NB4 (cell line): ENCODE results near the gene VIL1.

ENCODE experiments used
- DNase-seq: peaks from one replicate; pipeline ENCODE4 v3.0.0; 2010; ENCODE audit warnings: low read depth
- H3K4me3 ChIP-seq: one replicate; pipeline ENCODE4 v1.5.1; 2011; ENCODE audit warnings: mild to moderate bottlenecking, low read depth, low read length, moderate library complexity
- MYC ChIP-seq: IDR thresholded peaks from 2 replicates; pipeline ENCODE4 v1.6.1; 2011; ENCODE audit warnings: low read depth, low read length
- POLR2A ChIP-seq: IDR thresholded peaks from 2 replicates; pipeline ENCODE4 v1.6.1; 2011; ENCODE audit warnings: mild to moderate bottlenecking; ENCODE audit not compliant: insufficient read length; ENCODE audit errors: extremely low read depth
- TF ChIP-seq, protein P1 (sequence below): IDR thresholded peaks from one replicate; pipeline ENCODE4 v1.5.1; 2012; ENCODE audit warnings: low read depth, low read length
- TF ChIP-seq, protein P2 (sequence below): IDR thresholded peaks from 2 replicates; pipeline ENCODE4 v1.6.1; 2011; ENCODE audit warnings: low read depth, low read length

Gene VIL1

DNA sequence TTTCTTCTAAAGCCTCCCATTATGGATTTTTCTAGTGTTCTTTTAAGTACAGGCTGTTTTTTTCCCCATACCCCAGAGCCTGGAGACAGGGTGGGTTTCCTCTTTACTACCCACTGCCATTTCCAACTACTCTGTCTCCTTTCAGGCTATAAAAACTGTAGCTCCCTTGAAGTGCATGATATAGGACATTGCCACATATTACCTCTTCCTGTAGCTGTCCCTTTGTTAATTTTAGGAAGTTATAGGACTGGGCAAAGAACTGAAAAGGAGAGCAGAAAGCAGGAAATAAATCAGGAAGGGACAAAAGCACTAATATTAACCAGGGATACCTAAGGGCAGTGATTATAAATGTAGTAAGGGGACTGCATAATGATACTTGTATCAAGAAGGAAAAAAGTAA, 54.1 kb downstream of the VIL1 start:
- DNase-seq: peak; percentile 37
- H3K4me3 ChIP-seq: no peak overlapping the region
- TF ChIP-seq POLR2A (no peak), MYC (no peak)
- TF ChIP-seq, protein P1, sequence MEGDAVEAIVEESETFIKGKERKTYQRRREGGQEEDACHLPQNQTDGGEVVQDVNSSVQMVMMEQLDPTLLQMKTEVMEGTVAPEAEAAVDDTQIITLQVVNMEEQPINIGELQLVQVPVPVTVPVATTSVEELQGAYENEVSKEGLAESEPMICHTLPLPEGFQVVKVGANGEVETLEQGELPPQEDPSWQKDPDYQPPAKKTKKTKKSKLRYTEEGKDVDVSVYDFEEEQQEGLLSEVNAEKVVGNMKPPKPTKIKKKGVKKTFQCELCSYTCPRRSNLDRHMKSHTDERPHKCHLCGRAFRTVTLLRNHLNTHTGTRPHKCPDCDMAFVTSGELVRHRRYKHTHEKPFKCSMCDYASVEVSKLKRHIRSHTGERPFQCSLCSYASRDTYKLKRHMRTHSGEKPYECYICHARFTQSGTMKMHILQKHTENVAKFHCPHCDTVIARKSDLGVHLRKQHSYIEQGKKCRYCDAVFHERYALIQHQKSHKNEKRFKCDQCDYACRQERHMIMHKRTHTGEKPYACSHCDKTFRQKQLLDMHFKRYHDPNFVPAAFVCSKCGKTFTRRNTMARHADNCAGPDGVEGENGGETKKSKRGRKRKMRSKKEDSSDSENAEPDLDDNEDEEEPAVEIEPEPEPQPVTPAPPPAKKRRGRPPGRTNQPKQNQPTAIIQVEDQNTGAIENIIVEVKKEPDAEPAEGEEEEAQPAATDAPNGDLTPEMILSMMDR: no peak
- TF ChIP-seq, protein P2, sequence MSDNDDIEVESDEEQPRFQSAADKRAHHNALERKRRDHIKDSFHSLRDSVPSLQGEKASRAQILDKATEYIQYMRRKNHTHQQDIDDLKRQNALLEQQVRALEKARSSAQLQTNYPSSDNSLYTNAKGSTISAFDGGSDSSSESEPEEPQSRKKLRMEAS: no peak

DNA sequence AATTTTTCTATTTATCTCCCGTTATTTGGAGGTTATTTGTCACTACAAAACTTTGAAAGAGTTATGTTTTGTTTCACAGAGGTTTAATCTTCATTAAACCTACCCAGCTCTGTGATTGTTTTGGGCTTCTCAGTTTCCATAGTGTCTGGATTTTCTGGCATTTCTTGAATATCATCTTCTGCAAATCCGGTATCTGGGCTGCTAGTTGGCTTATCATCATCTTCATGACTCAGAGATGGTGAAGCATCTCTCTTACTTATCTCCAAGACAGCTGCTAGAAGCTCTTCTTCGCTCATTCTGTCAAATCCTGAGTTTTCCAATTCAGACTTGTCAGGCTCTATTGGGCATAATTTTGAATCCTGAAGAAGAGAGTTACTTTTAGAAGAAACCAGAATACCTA, 55.6 kb downstream of the VIL1 start:
- TF ChIP-seq, protein P2: no peak
- TF ChIP-seq POLR2A: no peak
- TF ChIP-seq, protein P1: no peak
- no peak for DNase-seq
- H3K4me3 ChIP-seq: no peak overlapping the region

DNA sequence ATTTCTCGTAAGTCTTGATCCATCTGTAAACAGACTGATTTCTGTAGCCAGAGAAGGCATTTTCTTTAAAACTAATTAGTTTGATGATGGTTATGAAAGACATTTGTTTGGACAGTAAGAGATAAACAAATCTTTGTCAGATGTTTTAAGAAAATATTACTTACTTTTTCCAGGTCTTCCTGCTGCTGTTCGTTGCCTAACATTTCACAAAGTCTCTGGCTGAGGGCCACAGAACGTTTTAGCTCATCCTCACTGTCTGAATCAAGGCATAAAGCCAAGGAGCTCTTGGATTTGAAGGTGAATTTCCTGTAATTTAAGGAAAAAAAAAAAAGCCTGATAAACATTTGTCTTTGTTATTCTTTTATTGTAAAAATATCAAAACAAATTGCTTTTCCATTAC, 57.8 kb downstream of the VIL1 start:
- H3K4me3 ChIP-seq: no peak overlapping the region
- no peak for DNase-seq
- TF ChIP-seq MYC: no peak
- no peak for TF ChIP-seq POLR2A
- TF ChIP-seq, protein P1: no peak
- TF ChIP-seq, protein P2: no peak

DNA sequence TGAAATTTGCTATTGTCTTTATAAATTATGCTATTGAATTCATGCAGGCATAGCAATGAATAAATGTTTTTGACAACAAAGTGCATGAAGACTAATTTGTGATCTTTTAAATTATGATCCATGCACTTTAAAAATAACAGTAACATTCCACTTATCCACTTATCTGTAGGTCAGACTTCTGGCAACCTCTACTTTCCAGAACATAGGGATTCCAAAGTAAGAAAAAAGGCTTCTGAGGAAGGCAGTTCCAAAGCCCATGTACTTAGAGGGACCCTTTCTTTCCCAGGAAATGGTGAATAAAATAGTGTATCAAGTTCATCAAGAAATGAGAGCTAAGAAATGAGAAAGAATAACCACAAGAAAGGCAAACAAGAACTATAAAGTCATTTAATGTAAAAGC, 58.3 kb downstream of the VIL1 start:
- H3K4me3 ChIP-seq: no peak overlapping the region

DNA sequence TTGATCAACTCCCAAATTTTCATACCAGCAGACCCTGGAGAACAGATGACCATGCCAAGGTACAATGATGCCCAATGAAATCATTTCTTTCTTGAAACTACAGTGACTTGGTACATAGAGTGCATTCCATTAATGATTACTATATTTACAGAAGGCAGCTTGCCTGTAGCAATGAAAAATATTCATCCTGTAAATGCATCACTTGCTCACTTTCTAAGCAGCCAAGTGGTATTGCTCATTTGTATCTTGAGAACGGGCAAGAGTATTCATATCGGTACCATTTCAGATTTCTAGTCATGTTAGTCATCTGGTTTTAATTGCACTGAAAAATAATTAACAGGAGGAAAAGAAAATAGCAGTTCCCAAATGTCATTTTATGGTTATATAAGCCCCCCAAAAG, 59.6 kb downstream of the VIL1 start:
- no peak overlapping the region for H3K4me3 ChIP-seq
- DNase-seq: no peak
- TF ChIP-seq MYC (no peak), POLR2A (no peak)
- TF ChIP-seq, protein P2: no peak
- TF ChIP-seq, protein P1: no peak

More for the DNA sequence above, 58.3 kb downstream of the VIL1 start:
- no peak for TF ChIP-seq MYC
- TF ChIP-seq, protein P1: no peak
- TF ChIP-seq, protein P2: no peak
- no peak for TF ChIP-seq POLR2A
- no peak for DNase-seq

DNA sequence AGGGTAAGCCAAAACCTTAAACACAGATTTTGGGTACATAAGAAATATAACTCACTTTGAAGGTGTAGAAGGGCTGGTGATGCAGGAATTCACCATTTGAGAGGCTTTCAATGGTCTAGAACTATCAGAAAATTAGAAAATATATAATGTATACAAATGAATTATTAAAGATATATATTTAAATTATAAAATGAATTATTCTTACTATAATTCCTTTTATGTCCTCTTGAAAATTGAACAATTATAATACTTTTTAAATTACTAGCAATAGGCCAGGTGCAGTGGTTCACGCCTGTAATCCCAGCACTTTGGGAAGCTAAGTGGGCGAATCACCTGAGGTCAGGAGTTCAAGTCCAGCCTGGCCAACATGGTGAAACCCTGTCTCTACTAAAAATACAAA, 60.7 kb downstream of the VIL1 start:
- H3K4me3 ChIP-seq: no peak overlapping the region

More for the DNA sequence above, 60.7 kb downstream of the VIL1 start:
- DNase-seq: no peak
- TF ChIP-seq POLR2A: no peak
- TF ChIP-seq MYC: no peak
- TF ChIP-seq, protein P1: no peak
- TF ChIP-seq, protein P2: no peak
